AG04450 (cell line): ENCODE measurements around the gene STEAP3. TPM values are rescaled to one million over a fixed set of nuclear protein-coding genes. Genes with fewer than 3 reads are reported as not detected.

Experiments
- CTCF ChIA-PET: fragments of 300-600, 350-600 bp; formaldehyde crosslinking; extraction: SDS; loops from one replicate; lab custom pipeline; 2022; ENCODE audit warnings: antibody characterized with exemption, inconsistent platforms; lab: Charles Lee
- POLR2A ChIA-PET: fragments of 350-600 bp; formaldehyde crosslinking; extraction: SDS; loops from one replicate; lab custom pipeline; 2021; ENCODE audit warnings: antibody characterized with exemption, inconsistent platforms; lab: Yijun Ruan, JAX
- DNase-seq: peaks from one replicate; pipeline ENCODE4 v3.0.0-alpha.2; 2011; ENCODE audit warnings: low read depth, low spot score
- H3K27ac ChIP-seq: one replicate; pipeline ENCODE4 v1.5.1; 2012; ENCODE audit warnings: low read depth, low read length, control low read depth
- H3K27me3 ChIP-seq: one replicate; pipeline ENCODE4 v1.6.0; 2012; ENCODE audit warnings: low read length; ENCODE audit not compliant: control insufficient read depth, insufficient read depth
- H3K4me3 ChIP-seq: 2 replicates; pipeline ENCODE4 v1.5.1; 2011; ENCODE audit warnings: mild to moderate bottlenecking, low read depth, low read length, control low read depth
- H3K9me3 ChIP-seq: 2 replicates; pipeline ENCODE4 v1.5.1; 2012; ENCODE audit warnings: low read length; ENCODE audit not compliant: control insufficient read depth, insufficient read depth
- CTCF ChIP-seq: IDR thresholded peaks from 2 replicates; pipeline ENCODE4 v1.5.1; 2011; ENCODE audit warnings: low read depth, low read length, control low read depth, inconsistent platforms
- polyA plus RNA-seq: library from polyadenylated mRNA; depleted of rRNA; stranded (reverse); fragments of >200 nt; gene quantifications from 2 replicates; pipeline ENCODE4 v1.2.3, GENCODE V29; 2011

Gene STEAP3
- polyA plus RNA-seq, 1 experiment: 34.3 TPM

GRCh38 chr2:119219873-119220272, 3.8 kb upstream of the STEAP3 start:
- POLR2A ChIA-PET: interaction anchor here (0.6 to 1.4 kb wide), 4 partner anchors 11 to 29 kb away, joined by 3 to 7 read pairs (median 3); no protein-coding TSS in a partner anchor
- no peak for DNase-seq
- peaks cover 4% of the 10 kb centered on the region for H3K27me3 ChIP-seq
- H3K9me3 ChIP-seq: no peaks in the 10 kb centered on the region; the same call in 1 of the 2 replicates
- no peak for TF ChIP-seq CTCF
- H3K4me3 ChIP-seq: no peak overlapping the region
- H3K27ac ChIP-seq: no peak overlapping the region
- CTCF ChIA-PET: interaction anchor here (1.2 to 4.1 kb wide), 5 partner anchors 12 to 71 kb away, joined by 3 to 43 read pairs (median 6); no protein-coding TSS in a partner anchor

GRCh38 chr2:119220720-119221301, 2.8 kb upstream of the STEAP3 start:
- peaks cover 4% of the 10 kb centered on the region for H3K27me3 ChIP-seq
- H3K27ac ChIP-seq: no peak overlapping the region
- CTCF ChIA-PET: interaction anchor here (0.7 to 4.1 kb wide), 3 partner anchors 45 to 71 kb away, joined by 3 to 43 read pairs (median 41); no protein-coding TSS in a partner anchor
- POLR2A ChIA-PET: interaction anchor here (1.4 kb wide), 2 partner anchors 10 to 28 kb away, joined by 3 to 7 read pairs; no protein-coding TSS in a partner anchor
- TF ChIP-seq CTCF: no peak
- H3K4me3 ChIP-seq: no peak overlapping the region
- no peak for DNase-seq
- no peaks in the 10 kb centered on the region; the same call in 1 of the 2 replicates for H3K9me3 ChIP-seq

GRCh38 chr2:119221609-119222008, 2.0 kb upstream of the STEAP3 start:
- CTCF ChIA-PET: interaction anchor here (0.7 to 4.1 kb wide), 3 partner anchors 44 to 70 kb away, joined by 3 to 43 read pairs (median 41); no protein-coding TSS in a partner anchor
- POLR2A ChIA-PET: no interaction called here
- Histone ChIP-seq H3K27ac (no peak overlapping the region), H3K4me3 (no peak overlapping the region), H3K9me3 (no peaks in the 10 kb centered on the region; the same call in 1 of the 2 replicates), H3K27me3 (peaks cover under 1% of the 10 kb centered on the region)
- TF ChIP-seq CTCF: no peak
- DNase-seq: no peak

- no peak for TF ChIP-seq CTCF
- CTCF ChIA-PET: interaction anchor here (4.1 kb wide), 1 partner anchor 43 kb away, joined by 43 read pairs; no protein-coding TSS in a partner anchor
- POLR2A ChIA-PET: no interaction called here
- no peak for DNase-seq
- Histone ChIP-seq H3K27me3 (no peaks in the 10 kb centered on the region), H3K9me3 (no peaks in the 10 kb centered on the region; the same call in 1 of the 2 replicates), H3K4me3 (no peak overlapping the region), H3K27ac (no peak overlapping the region)
Measured at GRCh38 chr2:119222213-119222612, 1.4 kb upstream of the STEAP3 start.
